NCI-H2029 (cell line): Measurements from ENCODE around the gene DCAF10.
"Not testable (repeated sequence)": the region's sequence is repeated elsewhere in the genome, so short reads cannot be mapped to it uniquely, and the experiment has no call there.

Experiments used
- DNase-seq: peaks from one replicate; lab custom pipeline; 2025; lab: John Stamatoyannopoulos, UW

Gene DCAF10

DNA sequence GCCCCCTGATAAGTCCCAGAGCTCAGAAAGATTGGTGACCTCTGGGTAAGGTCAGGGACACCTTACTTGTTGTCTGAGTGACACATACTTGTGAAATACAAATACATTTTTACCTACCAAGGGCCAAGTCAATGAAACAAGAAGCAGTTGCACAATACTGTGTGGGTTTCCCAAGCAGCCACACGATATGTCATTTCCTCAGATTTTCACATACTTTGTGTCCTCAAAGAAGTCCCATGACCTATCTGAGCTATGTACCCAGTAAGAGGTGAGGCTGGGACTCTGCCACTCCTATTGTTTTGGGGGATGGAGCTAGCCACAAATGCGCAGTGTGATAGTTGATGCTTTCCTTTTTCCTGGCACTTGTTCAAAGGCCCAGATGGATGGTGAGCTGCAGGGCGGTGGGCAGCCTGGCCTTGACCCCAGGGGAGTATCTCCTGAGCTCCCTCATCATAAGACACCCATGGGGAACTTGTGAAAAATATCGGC, 108.1 kb downstream of the DCAF10 start:
- no peak for DNase-seq

- no peak for DNase-seq
These were observed 108.7 kb downstream of the DCAF10 start for GRCh38 chr9:37909326-37909725.

GRCh38 chr9:37909836-37910235, 109.2 kb downstream of the DCAF10 start:
- not testable (repeated sequence) for DNase-seq

GRCh38 chr9:37910271-37910670, 109.7 kb downstream of the DCAF10 start:
- no peak for DNase-seq

DNA sequence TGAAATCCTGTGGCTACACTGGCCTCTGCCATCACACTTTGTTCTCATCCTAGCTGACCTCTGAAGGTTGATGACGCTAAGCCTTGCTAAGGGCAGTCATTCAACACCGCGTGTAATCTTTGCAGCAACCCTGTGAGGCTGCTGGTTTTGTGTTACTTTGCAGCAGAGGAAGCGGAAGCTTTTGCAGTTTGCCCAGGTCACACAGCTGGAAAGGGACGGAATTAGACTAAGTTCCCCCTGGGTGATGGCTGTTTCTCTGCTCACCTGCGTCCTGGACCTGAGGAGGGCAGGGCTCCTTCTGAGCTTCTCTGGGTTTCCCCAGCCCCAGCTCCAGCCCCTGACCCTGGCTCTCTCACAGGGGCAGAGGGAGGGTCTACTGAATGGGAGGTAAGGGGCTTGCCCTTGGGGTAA, 110.7 kb downstream of the DCAF10 start:
- DNase-seq, result no peak

DNA sequence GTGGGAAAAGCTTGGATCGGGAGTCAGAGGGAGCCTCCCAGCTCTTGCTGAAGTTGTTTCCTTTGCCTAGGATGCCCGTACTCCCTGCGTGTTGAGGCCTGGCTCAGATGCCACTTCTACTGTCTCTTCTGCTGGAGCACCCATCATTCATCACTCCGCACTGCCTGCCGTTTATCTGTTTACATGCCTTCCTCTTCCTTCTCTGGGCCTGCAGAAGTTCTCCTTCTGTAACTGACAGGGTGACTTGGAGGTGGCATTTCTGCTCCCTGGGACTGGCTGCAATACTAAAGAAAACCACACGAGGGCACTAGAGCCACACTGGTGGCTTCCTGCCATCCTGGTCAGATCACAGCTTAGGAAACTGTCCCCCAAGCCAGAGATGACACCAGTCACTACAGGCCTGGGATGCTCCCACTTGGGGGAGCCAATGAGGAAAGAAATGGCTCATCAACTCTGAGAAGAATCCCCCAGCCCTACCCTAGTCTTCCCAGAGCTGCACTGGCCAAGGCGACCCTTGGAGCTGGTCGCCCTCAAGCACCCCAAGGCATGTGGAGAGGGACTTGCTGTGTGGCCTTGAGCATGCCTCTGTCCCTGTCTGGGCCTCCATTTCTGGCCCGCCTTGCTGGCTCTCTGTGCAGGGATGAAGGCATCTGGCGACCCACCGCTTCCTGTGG, 113.0 kb downstream of the DCAF10 start:
- DNase-seq, result peak; percentile 59

- no peak for DNase-seq
These were observed 113.6 kb downstream of the DCAF10 start for GRCh38 chr9:37914154-37914551.

DNA sequence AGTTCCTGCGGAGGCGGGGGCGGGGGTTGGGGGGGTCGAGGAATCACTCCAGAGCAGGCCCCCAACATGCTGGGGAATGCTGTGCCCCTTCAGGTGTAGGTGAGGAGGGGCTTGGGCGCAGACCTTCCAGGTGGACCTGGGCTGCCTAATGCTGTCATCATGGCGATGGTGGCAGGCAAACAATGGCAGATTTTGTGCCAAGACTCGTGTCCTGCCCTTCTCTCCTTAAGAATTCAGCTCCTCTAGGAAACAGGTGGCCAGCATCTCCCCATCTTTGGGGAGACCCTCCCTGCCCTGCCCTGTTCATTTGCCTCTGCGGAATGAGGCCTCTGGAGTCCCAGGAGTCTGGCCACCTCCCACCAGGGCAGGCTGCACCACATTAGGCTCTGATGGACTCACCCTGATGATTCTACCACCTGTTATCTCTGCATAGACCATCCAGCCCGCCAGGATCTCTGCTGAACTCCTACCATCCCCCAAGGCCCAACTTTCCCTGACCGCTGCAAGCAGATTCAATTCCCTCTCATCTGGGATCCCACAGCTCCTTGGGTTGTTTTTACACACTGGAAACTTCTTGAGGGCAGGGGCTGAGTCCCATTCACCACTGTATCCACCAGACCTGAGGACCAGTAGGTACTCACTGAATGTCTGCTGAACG, 114.2 kb downstream of the DCAF10 start:
- DNase-seq, result no peak

DNA sequence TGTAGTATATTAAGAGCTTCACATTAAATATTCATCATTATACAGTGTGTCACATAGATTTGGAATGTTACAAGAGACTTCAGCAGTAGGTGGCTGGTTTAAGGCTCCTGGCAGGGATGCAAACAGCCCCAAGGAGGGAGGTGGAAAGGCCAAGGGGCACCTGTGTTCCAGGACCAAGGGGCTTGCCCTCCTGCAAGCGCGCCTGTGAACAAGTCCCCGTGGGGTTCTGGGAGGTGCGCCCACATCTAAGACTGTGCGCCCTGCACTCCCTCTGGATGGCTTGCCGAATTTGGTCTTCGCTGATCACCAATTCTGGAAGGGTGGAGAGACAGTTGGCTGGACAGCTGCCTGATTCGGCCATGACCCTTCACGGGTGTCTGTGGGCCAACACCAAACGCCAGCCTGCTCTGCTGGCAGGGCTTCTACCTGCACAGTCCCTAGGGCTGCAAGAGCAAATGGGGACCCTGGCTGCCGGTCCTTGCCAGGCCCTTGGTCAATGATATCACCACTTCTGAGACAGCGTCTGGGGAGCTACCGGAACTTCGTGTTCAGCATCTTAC, 115.4 kb downstream of the DCAF10 start:
- no peak for DNase-seq

- no peak for DNase-seq
These were observed 116.1 kb downstream of the DCAF10 start for GRCh38 chr9:37916471-37917312.
